Astrocyte (in vitro differentiated cells and primary cell): ENCODE results near the gene RAB4A. TPM values are rescaled to one million over a fixed set of nuclear protein-coding genes. Genes with fewer than 3 reads are reported as not detected.
A peak's percentile ranks its signal among the peaks of the same experiment; 100 is the strongest.

Experiments used
- DNase-seq: peaks from one replicate; pipeline ENCODE4 v3.0.0-alpha.2; 2010; ENCODE audit warnings: low read depth
- FAIRE-seq: peaks from 2 replicates; lab custom pipeline; 2011; peaks lifted over from hg19 to GRCh38; lab: Jason Lieb, UNC
- H2AFZ ChIP-seq: 2 replicates; pipeline ENCODE4 v1.6.0; 2012; ENCODE audit warnings: low read depth, low read length, inconsistent platforms
- H3K27ac ChIP-seq: 2 replicates; pipeline ENCODE4 v1.5.1; 2011; ENCODE audit warnings: low read depth, low read length, inconsistent platforms
- H3K27me3 ChIP-seq: 2 replicates; pipeline ENCODE4 v1.6.0; 2011; ENCODE audit warnings: low read length, inconsistent platforms; ENCODE audit not compliant: insufficient read depth
- H3K36me3 ChIP-seq: 2 replicates; pipeline ENCODE4 v1.5.1; 2011; ENCODE audit warnings: low read length, inconsistent platforms; ENCODE audit not compliant: insufficient read depth
- H3K4me1 ChIP-seq: 2 replicates; pipeline ENCODE4 v1.5.1; 2011; ENCODE audit warnings: low read length, inconsistent platforms; ENCODE audit not compliant: insufficient read depth
- H3K4me2 ChIP-seq: 2 replicates; pipeline ENCODE4 v1.6.0; 2012; ENCODE audit warnings: low read length, inconsistent platforms
- H3K4me3 ChIP-seq: 2 replicates; pipeline ENCODE4 v1.5.1; 2011; ENCODE audit warnings: low read depth, mild to moderate bottlenecking, low read length, inconsistent platforms; ENCODE audit not compliant: insufficient read depth
- H3K79me2 ChIP-seq: 2 replicates; pipeline ENCODE4 v1.6.0; 2012; ENCODE audit warnings: mild to moderate bottlenecking, low read length, inconsistent platforms; ENCODE audit not compliant: insufficient read depth
- H3K9ac ChIP-seq: 2 replicates; pipeline ENCODE4 v1.6.0; 2012; ENCODE audit warnings: mild to moderate bottlenecking, low read length, inconsistent platforms
- H3K9me3 ChIP-seq: 2 replicates; pipeline ENCODE4 v1.5.1; 2012; ENCODE audit warnings: low read depth, mild to moderate bottlenecking, low read length, inconsistent platforms; ENCODE audit not compliant: insufficient read depth
- H4K20me1 ChIP-seq: 2 replicates; pipeline ENCODE4 v1.6.0; 2012; ENCODE audit warnings: low read length, inconsistent platforms; ENCODE audit not compliant: insufficient read depth
- H3K27ac Mint-ChIP-seq: one replicate; pipeline ENCODE4 v1.8.0; 2021; ENCODE audit warnings: mild to moderate bottlenecking, mixed read lengths; ENCODE audit not compliant: unreplicated experiment
- H3K27me3 Mint-ChIP-seq: one replicate; pipeline ENCODE4 v1.8.0; 2021; ENCODE audit warnings: low read depth, mixed read lengths; ENCODE audit not compliant: unreplicated experiment
- H3K36me3 Mint-ChIP-seq: one replicate; pipeline ENCODE4 v1.8.0; 2021; ENCODE audit warnings: low read depth, mixed read lengths; ENCODE audit not compliant: unreplicated experiment
- H3K4me1 Mint-ChIP-seq: one replicate; pipeline ENCODE4 v1.8.0; 2021; ENCODE audit warnings: low read depth, mixed read lengths; ENCODE audit not compliant: unreplicated experiment
- H3K4me3 Mint-ChIP-seq: one replicate; pipeline ENCODE4 v1.8.0; 2021; ENCODE audit warnings: mild to moderate bottlenecking, moderate library complexity, mixed read lengths; ENCODE audit not compliant: unreplicated experiment
- H3K9me3 Mint-ChIP-seq: one replicate; pipeline ENCODE4 v1.8.0; 2021; ENCODE audit warnings: mild to moderate bottlenecking, mixed read lengths; ENCODE audit not compliant: unreplicated experiment
- CTCF ChIP-seq: IDR thresholded peaks from 2 replicates; pipeline ENCODE4 v1.5.1; 2011; ENCODE audit warnings: low read depth, mild to moderate bottlenecking, inconsistent platforms, low read length, moderate library complexity; ENCODE audit not compliant: insufficient read depth
- EZH2 ChIP-seq: IDR thresholded peaks from 2 replicates; pipeline ENCODE4 v1.6.1; 2012; ENCODE audit warnings: mild to moderate bottlenecking, low read length, inconsistent platforms; ENCODE audit not compliant: insufficient read depth
- total RNA-seq: library from RNA; stranded (reverse); gene quantifications from 2 replicates; pipeline ENCODE4 v1.2.1, GENCODE V29; 2021

RAB4A gene
- total RNA-seq, 1 donor from 2014 or later, result 58.6 TPM

GRCh38 chr1:229328598-229329362 lies 57.9 kb downstream of the RAB4A start:
- Histone ChIP-seq H3K36me3 (peaks cover 7% of the 10 kb centered on the region), H3K4me1 (no peaks in the 10 kb centered on the region), H3K9ac (no peak overlapping the region), H3K4me2 (no peak overlapping the region), H3K4me3 (no peak overlapping the region), H3K9me3 (no peaks in the 10 kb centered on the region), H3K27me3 (no peaks in the 10 kb centered on the region), H3K27ac (no peak overlapping the region), H2AFZ (no peak overlapping the region), H4K20me1 (peaks cover 3% of the 10 kb centered on the region), H3K79me2 (peaks cover 3% of the 10 kb centered on the region)
- DNase-seq (no peak), FAIRE-seq (no peak)
- Mint-ChIP-seq H3K36me3 (peaks cover 39% of the 10 kb centered on the region), H3K4me1 (peaks cover 8% of the 10 kb centered on the region), H3K9me3 (peaks cover 5% of the 10 kb centered on the region), H3K27ac (peak overlapping the region; percentile 23), H3K27me3 (no peaks in the 10 kb centered on the region), H3K4me3 (no peak overlapping the region)
- TF ChIP-seq CTCF (no peak), EZH2 (no peak)

- Histone ChIP-seq H3K9ac (no peak overlapping the region), H2AFZ (no peak overlapping the region), H4K20me1 (peaks cover 3% of the 10 kb centered on the region), H3K36me3 (no peaks in the 10 kb centered on the region), H3K4me1 (no peaks in the 10 kb centered on the region), H3K27me3 (no peaks in the 10 kb centered on the region), H3K9me3 (peaks cover 2% of the 10 kb centered on the region), H3K4me3 (no peak overlapping the region), H3K79me2 (peaks cover 25% of the 10 kb centered on the region), H3K27ac (no peak overlapping the region), H3K4me2 (no peak overlapping the region)
- DNase-seq (no peak), FAIRE-seq (no peak)
- peaks cover 3% of the 10 kb centered on the region for H3K9me3 Mint-ChIP-seq
- H3K4me3 Mint-ChIP-seq, result no peak overlapping the region
- no peak overlapping the region for H3K27ac Mint-ChIP-seq
- H3K4me1 Mint-ChIP-seq, result peaks cover 6% of the 10 kb centered on the region
- TF ChIP-seq CTCF (no peak), EZH2 (no peak)
- no peaks in the 10 kb centered on the region for H3K27me3 Mint-ChIP-seq
- peaks cover 9% of the 10 kb centered on the region for H3K36me3 Mint-ChIP-seq
Measured at GRCh38 chr1:229334269-229334668, 63.4 kb downstream of the RAB4A start.

GRCh38 chr1:229334716-229335115 lies 63.8 kb downstream of the RAB4A start:
- Histone ChIP-seq H3K4me1 (no peaks in the 10 kb centered on the region), H3K9me3 (peaks cover 2% of the 10 kb centered on the region), H4K20me1 (peaks cover 6% of the 10 kb centered on the region), H3K27ac (no peak overlapping the region), H3K4me2 (no peak overlapping the region), H2AFZ (no peak overlapping the region), H3K4me3 (no peak overlapping the region), H3K36me3 (no peaks in the 10 kb centered on the region), H3K9ac (no peak overlapping the region), H3K79me2 (peaks cover 26% of the 10 kb centered on the region), H3K27me3 (no peaks in the 10 kb centered on the region)
- peaks cover 5% of the 10 kb centered on the region for H3K4me1 Mint-ChIP-seq
- H3K36me3 Mint-ChIP-seq, result peaks cover 7% of the 10 kb centered on the region
- no peak overlapping the region for H3K4me3 Mint-ChIP-seq
- TF ChIP-seq CTCF (no peak), EZH2 (no peak)
- FAIRE-seq (no peak), DNase-seq (no peak)
- H3K27me3 Mint-ChIP-seq, result no peaks in the 10 kb centered on the region
- peak overlapping the region; percentile 53 for H3K27ac Mint-ChIP-seq
- H3K9me3 Mint-ChIP-seq, result peaks cover 2% of the 10 kb centered on the region
